Breast epithelium (tissue), 4 donors: Measurements from ENCODE around the gene KLHL22. TPM values are rescaled to one million over a fixed set of nuclear protein-coding genes. Genes with fewer than 3 reads are reported as not detected.
"Not testable (repeated sequence)": the region's sequence is repeated elsewhere in the genome, so short reads cannot be mapped to it uniquely, and the experiment has no call there.

Experiments used
- DNase-seq, 2 donors: peaks; one replicate each; pipeline ENCODE4 v3.0.0-alpha.2; 2019; ENCODE audit warnings: low spot score in 2 of 2
- H3K27ac ChIP-seq, 2 donors: fragments of 200-600 bp; sonication (generic) in 1 of 2; one replicate each; pipeline ENCODE4 v1.5.1; 2016 to 2019; ENCODE audit warnings: mild to moderate bottlenecking in 1 of 2
- H3K27me3 ChIP-seq, 2 donors: fragments of 200-600 bp; sonication (generic) in 1 of 2; one replicate each; pipeline versions ENCODE4 v1.5.1 to v1.6.0; 2017 to 2019; ENCODE audit warnings: control low read depth in 1 of 2, mild to moderate bottlenecking in 1 of 2
- H3K36me3 ChIP-seq: fragments of 200-600 bp; one replicate; pipeline ENCODE4 v1.5.1; 2019
- H3K4me1 ChIP-seq, 2 donors: fragments of 200-600 bp; sonication (generic); one replicate each; pipeline ENCODE4 v1.5.1; 2016 to 2019; ENCODE audit warnings: control low read depth in 1 of 2
- H3K4me3 ChIP-seq, 3 donors: fragments of 200-600 bp; sonication (generic); 1 replicate in 2 of 3; 2 replicates in 1 of 3; pipeline ENCODE4 v1.5.1; 2016 to 2019; ENCODE audit warnings: mild to moderate bottlenecking in 3 of 3, moderate library complexity in 2 of 3
- H3K9me3 ChIP-seq, 2 donors: fragments of 200-600 bp; sonication (generic) in 1 of 2; one replicate each; pipeline ENCODE4 v1.5.1; 2016 to 2019; ENCODE audit warnings: control low read depth in 1 of 2
- CTCF ChIP-seq, 3 donors: fragments of 450-650 bp; IDR thresholded peaks; one replicate each; pipeline ENCODE4 v1.5.1; 2016 to 2017; ENCODE audit warnings: antibody characterized with exemption in 3 of 3, mild to moderate bottlenecking in 3 of 3, moderate library complexity in 3 of 3
- POLR2A ChIP-seq: fragments of 450-650 bp; IDR thresholded peaks from one replicate; pipeline ENCODE4 v1.6.1; 2016; ENCODE audit warnings: antibody characterized with exemption, mild to moderate bottlenecking, moderate library complexity
- POLR2AphosphoS5 ChIP-seq, 3 donors: sonication (generic); formaldehyde crosslinking; IDR thresholded peaks; one replicate each; pipeline ENCODE4 v1.6.1; 2017; ENCODE audit warnings: antibody characterized with exemption in 3 of 3
- intact Hi-C: fragments of 100-400 bp; cut with DNase I; formaldehyde crosslinking; loops from one replicate; pipeline ENCODE4 v1.15.1; 2023; ENCODE audit warnings: low total_unique reads
- total RNA-seq, 3 donors: library from RNA; depleted of rRNA; stranded (reverse); fragments of >200 nt; gene quantifications; one replicate each; pipeline ENCODE4 v1.1.0, GENCODE V29; 2016

KLHL22 gene
- total RNA-seq, 3 donors from 2014 or later = 28.5 to 38.0 (median 35.4) TPM

- no peak for DNase-seq
- Histone ChIP-seq H3K4me3 (no peak overlapping the region), H3K4me1 (peaks cover 2 to 3% of the 10 kb centered on the region in 2 donors), H3K27me3 (no peaks in the 10 kb centered on the region), H3K27ac (no peak overlapping the region), H3K9me3 (no peaks in the 10 kb centered on the region), H3K36me3 (no peaks in the 10 kb centered on the region)
- TF ChIP-seq POLR2A (no peak), CTCF (IDR thresholded peaks at IDR 0.05) (no peak), POLR2AphosphoS5 (IDR thresholded peaks at IDR 0.05) (no peak)
- intact Hi-C loops = no loop called here
These were observed 82.2 kb downstream of the KLHL22 start for GRCh38 chr22:20413217-20414058.

GRCh38 chr22:20412474-20413216 is 83.0 kb downstream of the KLHL22 start:
- intact Hi-C loops = no loop called here
- H3K36me3 ChIP-seq = no peaks in the 10 kb centered on the region

GRCh38 chr22:20409385-20409784 is 86.2 kb downstream of the KLHL22 start:
- H3K36me3 ChIP-seq, H3K4me3 ChIP-seq, H3K9me3 ChIP-seq, H3K27ac ChIP-seq, intact Hi-C loops, H3K27me3 ChIP-seq, H3K4me1 ChIP-seq, DNase-seq: not testable (repeated sequence)

More at GRCh38 chr22:20412474-20413216, 83.0 kb downstream of the KLHL22 start:
- H3K4me3 ChIP-seq = no peak overlapping the region
- TF ChIP-seq POLR2AphosphoS5 (IDR thresholded peaks at IDR 0.05) = no peak
- no peak for TF ChIP-seq POLR2A
- no peak for TF ChIP-seq CTCF (IDR thresholded peaks at IDR 0.05)
- no peak for DNase-seq
- H3K27me3 ChIP-seq = no peaks in the 10 kb centered on the region
- no peak overlapping the region for H3K27ac ChIP-seq
- H3K9me3 ChIP-seq = no peaks in the 10 kb centered on the region
- H3K4me1 ChIP-seq = no peaks in the 10 kb centered on the region

GRCh38 chr22:20408891-20409290 is 86.7 kb downstream of the KLHL22 start:
- intact Hi-C loops = no loop called here
- DNase-seq = no peak
- TF ChIP-seq CTCF (IDR thresholded peaks at IDR 0.05) = no peak
- TF ChIP-seq POLR2A = no peak
- TF ChIP-seq POLR2AphosphoS5 (IDR thresholded peaks at IDR 0.05) = no peak

GRCh38 chr22:20407829-20408228 is 87.8 kb downstream of the KLHL22 start:
- no peaks in the 10 kb centered on the region for H3K27me3 ChIP-seq
- H3K36me3 ChIP-seq = peaks cover 5% of the 10 kb centered on the region
- intact Hi-C loops = no loop called here

More at GRCh38 chr22:20408891-20409290, 86.7 kb downstream of the KLHL22 start:
- Histone ChIP-seq H3K4me1 (no peaks in the 10 kb centered on the region), H3K27ac (no peak overlapping the region), H3K36me3 (peaks cover 5% of the 10 kb centered on the region), H3K27me3 (no peaks in the 10 kb centered on the region), H3K9me3 (no peaks in the 10 kb centered on the region), H3K4me3 (no peak overlapping the region)

More at GRCh38 chr22:20407829-20408228, 87.8 kb downstream of the KLHL22 start:
- H3K9me3 ChIP-seq = no peaks in the 10 kb centered on the region
- H3K27ac ChIP-seq = no peak overlapping the region
- no peaks in the 10 kb centered on the region for H3K4me1 ChIP-seq
- no peak for DNase-seq
- TF ChIP-seq POLR2A (no peak), CTCF (IDR thresholded peaks at IDR 0.05) (no peak), POLR2AphosphoS5 (IDR thresholded peaks at IDR 0.05) (no peak)
- H3K4me3 ChIP-seq = no peak overlapping the region
